Epithelial cell of proximal tubule (primary cell): ENCODE data around the gene RAP1GAP. TPM values are rescaled to one million over a fixed set of nuclear protein-coding genes. Genes with fewer than 3 reads are reported as not detected.

ENCODE experiments used
- DNase-seq: peaks from one replicate; pipeline ENCODE4 v3.0.0-alpha.2; 2011; ENCODE audit warnings: low read depth
- H3K4me3 ChIP-seq: 2 replicates; pipeline ENCODE4 v1.5.1; 2011; ENCODE audit warnings: low read depth, mild to moderate bottlenecking, low read length
- total RNA-seq: library from RNA; depleted of rRNA; stranded (reverse); fragments of >200 nt; gene quantifications from 2 replicates; pipeline ENCODE4 v1.2.3, GENCODE V29; 2015
- TF ChIP-seq, protein P1 (sequence below): conservative IDR thresholded peaks from 2 replicates; pipeline ENCODE4 v1.5.1; 2012; ENCODE audit warnings: low read depth, mild to moderate bottlenecking, low read length

Gene RAP1GAP
- total RNA-seq, 1 donor from 2014 or later, result 2.4 TPM

- TF ChIP-seq, protein P1, sequence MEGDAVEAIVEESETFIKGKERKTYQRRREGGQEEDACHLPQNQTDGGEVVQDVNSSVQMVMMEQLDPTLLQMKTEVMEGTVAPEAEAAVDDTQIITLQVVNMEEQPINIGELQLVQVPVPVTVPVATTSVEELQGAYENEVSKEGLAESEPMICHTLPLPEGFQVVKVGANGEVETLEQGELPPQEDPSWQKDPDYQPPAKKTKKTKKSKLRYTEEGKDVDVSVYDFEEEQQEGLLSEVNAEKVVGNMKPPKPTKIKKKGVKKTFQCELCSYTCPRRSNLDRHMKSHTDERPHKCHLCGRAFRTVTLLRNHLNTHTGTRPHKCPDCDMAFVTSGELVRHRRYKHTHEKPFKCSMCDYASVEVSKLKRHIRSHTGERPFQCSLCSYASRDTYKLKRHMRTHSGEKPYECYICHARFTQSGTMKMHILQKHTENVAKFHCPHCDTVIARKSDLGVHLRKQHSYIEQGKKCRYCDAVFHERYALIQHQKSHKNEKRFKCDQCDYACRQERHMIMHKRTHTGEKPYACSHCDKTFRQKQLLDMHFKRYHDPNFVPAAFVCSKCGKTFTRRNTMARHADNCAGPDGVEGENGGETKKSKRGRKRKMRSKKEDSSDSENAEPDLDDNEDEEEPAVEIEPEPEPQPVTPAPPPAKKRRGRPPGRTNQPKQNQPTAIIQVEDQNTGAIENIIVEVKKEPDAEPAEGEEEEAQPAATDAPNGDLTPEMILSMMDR, result no peak
- DNase-seq, result no peak
- no peak overlapping the region for H3K4me3 ChIP-seq
Observed at GRCh38 chr1:21584096-21584495, 85.1 kb downstream of the RAP1GAP start.

- TF ChIP-seq, protein P1, result no peak
- peak; percentile 55 for DNase-seq
- H3K4me3 ChIP-seq, result no peak overlapping the region
Observed at GRCh38 chr1:21579791-21580190, 89.4 kb downstream of the RAP1GAP start.

DNA sequence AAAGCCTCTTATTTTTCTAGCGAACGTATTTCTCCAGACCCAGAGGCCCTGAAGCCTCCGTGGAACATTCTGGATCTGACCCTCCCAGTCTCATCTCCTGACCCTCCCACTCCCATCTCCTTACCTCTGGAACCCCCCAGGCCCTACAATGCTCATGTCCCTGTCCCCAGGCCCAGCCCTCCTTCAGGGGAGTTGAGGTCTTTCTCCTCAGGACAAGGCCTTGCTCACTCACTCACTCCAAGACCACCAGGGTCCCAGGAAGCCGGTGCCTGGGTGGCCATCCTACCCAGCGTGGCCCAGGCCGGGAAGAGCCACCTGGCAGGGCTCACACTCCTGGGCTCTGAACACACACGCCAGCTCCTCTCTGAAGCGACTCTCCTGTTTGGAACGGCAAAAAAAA lies 91.2 kb downstream of the RAP1GAP start:
- no peak for DNase-seq
- TF ChIP-seq, protein P1, result no peak
- H3K4me3 ChIP-seq, result no peak overlapping the region

GRCh38 chr1:21577324-21577723 lies 91.8 kb downstream of the RAP1GAP start:
- TF ChIP-seq, protein P1, result no peak
- H3K4me3 ChIP-seq, result no peak overlapping the region

DNA sequence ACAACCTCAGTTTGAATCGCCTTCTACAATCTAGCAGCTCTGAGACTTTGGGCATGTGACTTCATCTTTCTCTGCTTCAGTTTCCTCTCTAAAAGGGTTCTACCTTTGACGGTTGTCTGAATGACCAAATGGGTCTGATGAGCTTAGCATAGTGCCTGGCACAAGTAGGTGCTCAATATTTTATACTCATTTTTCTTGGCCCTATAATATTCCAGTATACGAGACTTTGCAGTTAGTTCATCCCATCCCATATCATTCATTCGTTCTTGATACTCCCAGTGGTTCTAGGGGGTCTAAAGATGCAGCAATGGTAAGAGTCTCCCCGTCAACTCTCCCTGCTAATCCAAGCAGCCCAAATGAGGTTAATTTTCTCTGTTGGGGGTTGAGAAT lies 92.4 kb downstream of the RAP1GAP start:
- DNase-seq, result no peak
- TF ChIP-seq, protein P1, result no peak
- H3K4me3 ChIP-seq, result no peak overlapping the region

More at GRCh38 chr1:21577324-21577723, 91.8 kb downstream of the RAP1GAP start:
- no peak for DNase-seq

GRCh38 chr1:21576031-21576797 lies 92.9 kb downstream of the RAP1GAP start:
- DNase-seq, result no peak
- H3K4me3 ChIP-seq, result no peak overlapping the region
- TF ChIP-seq, protein P1, result no peak

DNA sequence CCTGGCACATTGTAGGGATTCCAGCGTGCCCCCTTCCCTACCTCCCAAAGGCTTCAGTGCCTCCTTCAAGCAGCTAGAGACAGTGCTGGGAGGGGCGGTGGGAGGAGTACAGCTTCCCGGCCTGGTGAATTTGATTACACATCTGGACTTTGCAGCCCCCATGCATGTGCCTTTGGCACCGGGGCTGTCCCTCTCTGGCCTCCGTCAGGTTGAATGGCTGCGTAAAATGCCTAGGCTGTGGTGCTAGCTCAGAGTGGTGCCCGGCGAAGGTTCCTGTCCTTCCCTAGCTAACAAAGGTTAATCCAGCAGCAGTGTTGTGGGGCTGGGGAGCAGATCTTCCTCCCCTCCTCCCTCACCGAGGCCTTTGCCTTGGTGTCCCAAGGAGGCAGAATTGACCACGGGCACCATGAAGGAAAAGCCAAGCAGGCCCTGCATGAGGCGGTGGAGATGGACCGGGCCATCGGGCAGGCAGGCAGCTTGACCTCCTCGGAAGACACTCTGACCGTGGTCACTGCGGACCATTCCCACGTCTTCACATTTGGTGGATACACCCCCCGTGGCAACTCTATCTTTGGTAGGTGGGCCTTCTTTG lies 93.7 kb downstream of the RAP1GAP start:
- DNase-seq, result no peak
- TF ChIP-seq, protein P1, result no peak
- H3K4me3 ChIP-seq, result no peak overlapping the region
